ENCODE measurements around the gene C10orf71. TPM values are rescaled to one million over a fixed set of nuclear protein-coding genes. Genes with fewer than 3 reads are reported as not detected.

The C10orf71 gene
- total and polyA plus RNA-seq, 3 donors from 2014 or later, result 0.08 to 0.79 (median 0.12) TPM

GRCh38 chr10:49325131-49325915 lies 26.4 kb downstream of the C10orf71 start:
- Histone ChIP-seq H3K36me3 (ENCODE audit: low read depth, missing control alignments) (no peaks in the 10 kb centered on the region), H3K27ac (no peak overlapping the region), H3K9me3 (no peaks in the 10 kb centered on the region), H3K27me3 (no peaks in the 10 kb centered on the region), H3K4me1 (no peaks in the 10 kb centered on the region), H3K4me3 (no peak overlapping the region)
- TF ChIP-seq CTCF (IDR thresholded peaks at IDR 0.05) (no peak), POLR2A (IDR thresholded peaks at IDR 0.05) (no peak)
- intact Hi-C loops (cut with DNase I; ENCODE audit: low total_unique reads), result no loop called here
- 63 to 81% methylated on average over 7 to 20 of the region's 20 CpGs for WGBS, 2 donors
- no peak for DNase-seq

- H3K36me3 ChIP-seq (ENCODE audit: low read depth, missing control alignments), result no peaks in the 10 kb centered on the region
- no peaks in the 10 kb centered on the region for H3K27me3 ChIP-seq
- H3K4me3 ChIP-seq, result peak overlapping the region in 1 of 2 donors; percentile 10
- no peaks in the 10 kb centered on the region for H3K4me1 ChIP-seq
- intact Hi-C loops (cut with DNase I; ENCODE audit: low total_unique reads), result no loop called here
- no peaks in the 10 kb centered on the region for H3K9me3 ChIP-seq
- 74 to 88% methylated on average over 35 to 48 of the region's 48 CpGs for WGBS, 2 donors
- DNase-seq, result no peak
- no peak overlapping the region for H3K27ac ChIP-seq
- no peak for TF ChIP-seq POLR2A (IDR thresholded peaks at IDR 0.05)
- TF ChIP-seq CTCF (IDR thresholded peaks at IDR 0.05), result no peak
Observed at GRCh38 chr10:49325916-49326783, 27.2 kb downstream of the C10orf71 start.

- intact Hi-C loops (cut with DNase I; ENCODE audit: low total_unique reads), result no loop called here
- 84 to 88% methylated on average over 8 of the region's 8 CpGs for WGBS, 2 donors
Observed at GRCh38 chr10:49327036-49327813, 28.3 kb downstream of the C10orf71 start.

More at GRCh38 chr10:49327036-49327813, 28.3 kb downstream of the C10orf71 start:
- H3K36me3 ChIP-seq (ENCODE audit: low read depth, missing control alignments), result no peaks in the 10 kb centered on the region
- H3K4me1 ChIP-seq, result no peaks in the 10 kb centered on the region
- no peaks in the 10 kb centered on the region for H3K9me3 ChIP-seq
- no peak overlapping the region for H3K27ac ChIP-seq
- no peaks in the 10 kb centered on the region for H3K27me3 ChIP-seq
- no peak for DNase-seq
- H3K4me3 ChIP-seq, result no peak overlapping the region
- TF ChIP-seq CTCF (IDR thresholded peaks at IDR 0.05) (no peak), POLR2A (IDR thresholded peaks at IDR 0.05) (no peak)

Measured in testis (tissue), 3 donors.